NCI-H128 (cell line): Measurements from ENCODE around the gene KLHL30.

Experiments used
- DNase-seq: peaks from one replicate; lab custom pipeline; 2025; ENCODE audit not compliant: unreplicated experiment; lab: John Stamatoyannopoulos, UW

KLHL30 gene

DNA sequence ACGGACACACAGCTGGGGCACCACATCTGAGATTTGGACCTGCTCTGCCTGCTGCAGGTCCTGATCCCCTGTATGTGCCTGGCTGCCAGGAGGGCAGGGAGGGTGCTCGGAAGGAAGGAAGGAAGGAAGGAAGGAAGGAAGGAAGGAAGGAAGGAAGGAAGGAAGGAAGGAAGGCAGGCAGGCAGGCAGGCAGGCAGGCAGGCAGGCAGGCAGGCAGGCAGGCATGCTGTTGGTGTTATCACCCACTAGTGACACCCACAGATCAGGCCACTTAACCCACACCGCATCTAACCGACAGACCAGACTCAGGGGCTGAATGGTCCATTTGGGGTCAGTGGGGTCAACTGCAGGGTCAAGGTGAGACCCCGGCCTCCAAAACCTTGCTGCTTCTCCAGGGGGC, 5.8 kb downstream of the KLHL30 start:
- DNase-seq, result no peak

- DNase-seq, result no peak
Measured at GRCh38 chr2:238145046-238145445, 6.6 kb downstream of the KLHL30 start.

GRCh38 chr2:238145851-238146250, 7.4 kb downstream of the KLHL30 start:
- no peak for DNase-seq

- DNase-seq, result no peak
Measured at GRCh38 chr2:238146884-238147544, 8.5 kb downstream of the KLHL30 start.

DNA sequence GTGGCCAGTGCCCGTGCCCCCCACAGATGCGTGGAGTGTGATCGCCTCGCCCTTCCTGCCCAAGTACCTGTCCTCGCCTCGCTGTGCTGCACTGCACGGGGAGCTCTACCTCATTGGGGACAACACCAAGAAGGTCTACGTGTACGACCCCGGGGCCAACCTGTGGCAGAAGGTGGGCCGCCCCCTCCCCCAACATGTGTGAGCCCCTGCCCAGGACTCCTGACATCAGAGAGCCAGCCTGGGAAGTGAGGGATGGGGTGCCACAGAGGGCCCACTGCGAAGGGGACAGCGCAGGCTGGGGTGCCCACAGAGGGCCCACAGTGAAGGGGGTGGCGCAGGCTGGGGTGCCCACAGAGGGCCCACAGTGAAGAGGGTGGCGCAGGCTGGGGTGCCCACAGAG, 10.5 kb downstream of the KLHL30 start:
- no peak for DNase-seq

- no peak for DNase-seq
Measured at GRCh38 chr2:238149841-238150572, 11.5 kb downstream of the KLHL30 start.

DNA sequence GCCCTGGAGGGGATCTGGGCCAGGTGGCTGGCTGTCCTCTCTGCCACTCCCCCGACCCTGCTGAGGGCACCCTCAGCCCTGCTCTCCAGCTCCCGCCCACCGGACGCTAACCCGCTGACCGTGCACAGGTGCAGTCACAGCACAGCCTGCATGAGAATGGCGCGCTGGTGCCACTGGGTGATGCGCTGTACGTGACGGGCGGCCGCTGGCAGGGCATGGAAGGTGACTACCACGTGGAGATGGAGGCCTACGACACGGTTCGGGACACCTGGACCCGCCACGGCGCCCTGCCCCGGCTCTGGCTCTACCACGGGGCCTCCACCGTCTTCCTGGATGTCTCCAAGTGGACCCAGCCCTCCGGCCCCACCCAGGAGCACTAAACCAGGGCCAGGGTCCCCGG, 12.2 kb downstream of the KLHL30 start:
- DNase-seq, result no peak

- DNase-seq, result no peak
Measured at GRCh38 chr2:238151205-238151604, 12.7 kb downstream of the KLHL30 start.

GRCh38 chr2:238151628-238152235, 13.3 kb downstream of the KLHL30 start:
- DNase-seq, result no peak

GRCh38 chr2:238152771-238153688, 14.6 kb downstream of the KLHL30 start:
- no peak for DNase-seq

GRCh38 chr2:238154570-238154969, 16.1 kb downstream of the KLHL30 start:
- no peak for DNase-seq

DNA sequence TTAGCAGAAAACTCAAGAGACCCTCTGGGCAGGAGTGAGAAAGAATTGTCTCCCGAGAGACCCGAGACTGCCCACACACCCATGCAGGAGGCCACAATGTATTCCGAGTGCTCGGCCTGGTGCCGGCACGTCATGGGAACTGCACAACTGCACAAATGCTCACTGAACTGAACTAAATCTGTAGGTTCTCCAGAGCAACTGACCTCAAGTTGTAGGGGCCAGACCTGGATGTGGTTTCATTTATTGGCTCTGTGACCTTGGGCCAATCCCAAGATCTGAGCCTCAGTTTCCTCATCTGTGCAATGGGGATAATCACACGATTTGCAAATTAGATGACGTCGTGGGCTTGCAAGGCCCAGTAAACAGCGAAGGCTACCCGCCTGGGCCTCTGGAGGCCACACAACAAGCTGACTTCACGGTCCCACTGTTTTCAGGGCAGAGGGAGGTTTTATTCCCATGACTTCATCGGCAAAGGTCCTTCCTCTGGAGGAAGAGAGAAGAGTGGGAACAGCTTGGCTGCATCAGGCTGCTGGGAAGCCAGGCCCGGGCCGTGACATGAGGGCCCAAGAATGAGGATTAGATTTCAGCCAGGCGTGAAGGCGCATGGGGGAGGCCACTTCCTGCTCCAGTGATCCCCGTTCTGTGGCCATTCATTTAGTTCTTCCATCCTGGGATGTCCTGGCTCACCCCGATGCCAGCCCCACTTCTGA, 16.7 kb downstream of the KLHL30 start:
- no peak for DNase-seq

GRCh38 chr2:238155761-238156694, 17.6 kb downstream of the KLHL30 start:
- DNase-seq, result no peak

- DNase-seq, result no peak
Measured at GRCh38 chr2:238157506-238158017, 19.1 kb downstream of the KLHL30 start.

DNA sequence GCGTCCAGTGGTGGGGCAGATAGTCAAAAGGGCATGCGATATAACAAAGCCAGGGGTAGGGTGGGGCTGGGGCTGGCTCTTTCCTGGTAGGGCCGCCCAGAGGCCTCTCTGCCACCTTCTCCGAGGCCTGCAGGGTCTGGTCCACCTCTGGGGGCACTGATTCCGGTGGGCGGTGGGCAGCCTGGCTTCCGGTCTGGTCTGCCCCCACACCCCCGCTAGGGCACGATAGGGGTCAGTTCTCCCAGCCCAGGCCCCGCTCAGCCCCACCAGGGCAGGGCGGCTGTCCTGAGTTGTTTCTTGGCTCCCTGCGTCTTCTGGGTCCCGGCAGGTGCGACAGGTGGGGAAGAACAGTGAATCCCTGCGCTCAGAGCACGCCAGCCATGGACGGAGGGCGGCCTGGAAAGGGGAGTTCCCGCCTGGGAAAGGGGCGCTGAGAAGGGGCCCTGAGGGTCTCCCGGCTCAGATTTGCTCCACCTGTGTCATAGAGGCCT, 19.6 kb downstream of the KLHL30 start:
- no peak for DNase-seq

DNA sequence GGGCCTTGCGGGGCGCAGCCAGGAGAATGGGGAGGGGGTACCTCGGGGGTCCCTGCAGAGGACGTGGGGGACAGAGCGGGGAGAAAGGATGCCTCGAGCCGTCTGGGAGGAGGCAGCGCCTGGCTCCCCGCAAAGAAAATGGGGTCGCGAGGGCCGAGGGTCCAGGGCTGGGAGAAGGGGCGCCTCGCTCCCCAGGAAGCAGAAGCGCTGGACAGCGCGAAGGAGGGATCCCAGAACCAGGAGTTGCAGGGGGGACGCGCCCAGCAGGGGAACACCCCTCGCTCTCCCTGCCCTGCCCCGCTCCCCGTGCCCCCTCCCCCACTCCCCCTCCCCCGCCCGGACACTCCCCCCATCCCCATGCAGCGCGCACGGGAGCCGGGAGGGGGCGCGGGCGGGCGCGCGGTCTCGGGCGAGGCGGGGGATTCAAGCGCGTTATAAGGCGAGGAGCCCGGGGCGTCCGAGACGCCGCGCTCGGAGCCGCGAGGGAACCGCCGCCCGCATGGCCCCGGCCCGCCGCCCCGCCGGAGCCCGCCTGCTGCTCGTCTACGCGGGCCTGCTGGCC, 20.1 kb downstream of the KLHL30 start, which contains the start of gene ERFE:
TSS of gene ERFE (plus strand) at position 462 of the 562 bp plus-strand sequence. CDS start at position 500, 38 bp downstream.
- DNase-seq, result no peak

DNA sequence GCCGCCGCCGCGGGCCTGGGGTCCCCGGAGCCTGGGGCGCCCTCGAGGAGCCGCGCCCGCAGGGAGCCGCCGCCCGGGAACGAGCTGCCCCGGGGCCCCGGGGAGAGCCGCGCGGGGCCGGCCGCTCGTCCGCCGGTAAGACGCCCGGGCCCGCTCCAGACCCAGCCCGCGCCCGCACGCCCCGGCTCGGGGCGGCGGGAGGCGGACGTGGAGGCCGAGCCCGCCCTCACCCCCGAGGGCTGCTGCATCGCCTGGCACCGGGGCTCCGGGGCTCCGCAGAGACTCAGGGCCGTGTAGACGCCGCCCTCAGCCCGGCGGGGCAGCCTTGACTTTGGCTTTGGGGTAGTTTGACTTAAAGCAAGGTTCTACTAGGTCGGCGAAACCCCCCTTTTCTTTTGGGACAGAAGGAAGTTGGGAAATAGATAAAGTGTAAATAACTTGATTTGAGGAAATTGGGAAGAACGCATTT, 20.6 kb downstream of the KLHL30 start:
- no peak for DNase-seq

DNA sequence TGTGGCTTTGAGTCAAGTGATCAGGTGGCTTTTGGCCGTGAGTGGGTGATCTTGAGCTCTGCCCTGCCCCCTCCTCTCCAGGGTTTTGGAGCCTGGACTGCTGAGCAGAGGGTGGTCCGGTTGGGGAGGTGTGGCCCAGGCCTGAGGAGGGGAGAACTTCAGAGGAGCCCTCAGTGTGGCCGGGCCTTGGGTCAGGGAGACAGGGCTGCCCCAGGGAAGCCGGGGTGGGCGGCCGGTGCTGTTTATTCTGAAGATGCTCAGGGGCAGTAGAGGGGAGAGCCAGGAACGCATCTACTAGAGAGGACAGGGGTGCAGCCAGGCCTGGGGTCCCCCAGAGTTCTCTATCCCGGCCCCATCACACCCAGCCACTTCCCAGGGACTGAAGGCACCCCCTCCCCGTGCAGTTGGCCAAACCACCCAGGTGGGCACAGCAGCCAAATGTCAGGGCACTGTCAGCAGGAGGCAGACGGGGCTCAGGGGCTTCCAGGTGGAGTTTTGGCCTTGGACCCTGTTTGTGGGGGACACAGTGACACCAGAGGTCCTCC, 21.3 kb downstream of the KLHL30 start:
- DNase-seq, result no peak
